ENCODE results near the gene NYAP1. TPM values are rescaled to one million over a fixed set of nuclear protein-coding genes. Genes with fewer than 3 reads are reported as not detected.
"Not testable (repeated sequence)": the region's sequence is repeated elsewhere in the genome, so short reads cannot be mapped to it uniquely, and the experiment has no call there.

Gene NYAP1
- total RNA-seq, 1 donor from 2014 or later = not detected

DNA sequence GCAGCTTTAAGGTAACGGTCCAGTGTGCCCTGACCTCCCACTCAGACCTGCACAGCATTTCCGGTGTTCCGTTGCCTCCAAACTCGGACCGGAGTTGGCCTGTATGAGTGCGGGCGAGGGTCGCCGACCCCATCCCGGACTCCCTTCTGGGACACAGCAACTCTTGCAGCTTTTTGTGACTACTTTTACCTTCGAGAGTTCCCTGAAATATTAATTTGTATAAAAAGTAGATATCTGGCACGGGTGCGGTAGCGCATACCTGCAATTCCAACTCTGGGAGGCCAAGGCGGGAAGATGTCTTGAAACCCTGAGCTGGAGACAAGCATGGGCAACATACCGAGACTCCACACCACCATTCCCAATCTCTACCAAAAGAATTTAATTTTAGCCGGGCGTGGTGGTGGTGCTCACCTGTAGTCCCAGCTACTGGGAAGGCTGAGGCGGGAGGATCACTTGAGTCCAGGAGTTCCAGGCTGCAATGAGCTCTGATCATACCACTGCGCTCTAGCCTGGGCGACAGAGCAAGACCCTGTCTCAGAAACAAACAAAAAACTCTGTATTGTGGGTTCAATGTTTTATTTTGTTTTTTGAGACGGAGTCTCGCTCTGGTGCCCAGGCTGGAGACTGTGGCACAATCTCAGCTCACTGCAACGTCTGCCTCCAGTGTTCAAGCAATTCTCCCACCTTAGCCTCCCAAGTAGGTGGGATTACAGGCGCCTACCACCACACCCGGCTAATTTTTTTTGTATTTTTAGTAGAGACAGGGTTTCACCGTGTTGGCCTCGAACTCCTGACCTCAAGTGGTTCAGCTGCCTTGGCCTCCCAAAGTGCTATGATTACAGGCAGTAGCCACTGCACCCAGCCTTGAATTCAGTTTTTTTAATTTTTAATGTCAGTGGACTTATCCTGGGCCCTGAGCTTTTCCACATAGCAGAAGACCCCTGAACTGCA, 46.3 kb upstream of the NYAP1 start:
- Mint-ChIP-seq H3K4me3 (peak overlapping the region; percentile 91), H3K9me3 (no peaks in the 10 kb centered on the region), H3K27me3 (no peaks in the 10 kb centered on the region), H3K36me3 (ENCODE audit: low read depth) (peaks cover 32% of the 10 kb centered on the region), H3K27ac (no peak overlapping the region), H3K4me1 (peaks cover 37% of the 10 kb centered on the region)
- no peak for TF ChIP-seq CTCF (IDR thresholded peaks at IDR 0.05)
- CTCF ChIA-PET = interaction anchor here (1.0 kb wide), 1 partner anchor 9 kb away, joined by 5 read pairs; the partner anchor contains the start of gene ZCWPW1
- POLR2A ChIA-PET = interaction anchor here (0.5 to 3.8 kb wide), 28 partner anchors 8 to 355 kb away, joined by 3 to 48 read pairs (median 4); partner anchors contain the start of genes AGFG2, FBXO24, LRCH4 and MBLAC1
- intact Hi-C loops (cut with micrococcal nuclease) = loop anchor here (2.0 to 10.0 kb wide), 2 partner anchors 41 to 817 kb away; partner anchors contain the start of gene TSC22D4
- DNase-seq = no peak
- ATAC-seq (ENCODE audit: low read depth) = no peak

- H3K9me3 Mint-ChIP-seq = no peaks in the 10 kb centered on the region
- H3K27ac Mint-ChIP-seq = no peak overlapping the region
- CTCF ChIA-PET = no interaction called here
- TF ChIP-seq CTCF (IDR thresholded peaks at IDR 0.05) = no peak
- H3K4me1 Mint-ChIP-seq = peaks cover 30% of the 10 kb centered on the region
- no peak overlapping the region for H3K4me3 Mint-ChIP-seq
- ATAC-seq (ENCODE audit: low read depth) (no peak), DNase-seq (no peak)
- no peaks in the 10 kb centered on the region for H3K27me3 Mint-ChIP-seq
- POLR2A ChIA-PET = interaction anchor here (0.5 to 3.8 kb wide), 7 partner anchors 9 to 437 kb away, joined by 3 to 48 read pairs (median 4); partner anchors contain the start of genes MEPCE, MOSPD3, SRRT and ZCWPW1
- intact Hi-C loops (cut with micrococcal nuclease) = loop anchor here (10.0 kb wide), 1 partner anchor 817 kb away; no protein-coding TSS in a partner anchor
- H3K36me3 Mint-ChIP-seq (ENCODE audit: low read depth) = peaks cover 25% of the 10 kb centered on the region
These were observed 45.6 kb upstream of the NYAP1 start for GRCh38 chr7:100438172-100438571.

GRCh38 chr7:100438731-100439130, 45.0 kb upstream of the NYAP1 start:
- POLR2A ChIA-PET = interaction anchor here (0.6 to 3.8 kb wide), 6 partner anchors 10 to 436 kb away, joined by 3 to 48 read pairs (median 6); partner anchors contain the start of genes MEPCE, MOSPD3, SRRT and ZCWPW1
- not testable (repeated sequence) for H3K4me3 Mint-ChIP-seq
- intact Hi-C loops (cut with micrococcal nuclease) = loop anchor here (10.0 kb wide), 1 partner anchor 816 kb away; no protein-coding TSS in a partner anchor

DNA sequence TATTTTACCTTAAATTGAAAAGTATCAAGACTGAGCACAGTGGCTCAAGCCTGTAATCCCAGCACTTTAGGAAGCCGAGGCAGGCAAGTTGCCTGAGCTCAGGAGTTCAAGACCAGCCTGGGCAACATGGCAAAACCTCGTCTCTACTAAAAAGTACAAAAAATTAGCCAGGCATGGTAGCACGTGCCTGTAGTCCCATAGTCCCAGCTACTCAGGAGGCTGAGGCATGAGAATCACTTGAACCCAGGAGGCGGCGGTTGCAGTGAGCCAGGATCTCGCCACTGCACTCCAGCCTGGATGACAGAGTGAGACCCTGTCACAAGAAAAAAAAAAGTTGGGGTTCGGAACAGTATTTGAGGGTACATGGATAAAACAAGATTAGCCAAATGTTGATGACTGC, 44.5 kb upstream of the NYAP1 start:
- H3K36me3 Mint-ChIP-seq (ENCODE audit: low read depth) = peaks cover 14% of the 10 kb centered on the region
- DNase-seq; H3K9me3 Mint-ChIP-seq; H3K4me3 Mint-ChIP-seq; H3K27me3 Mint-ChIP-seq; CTCF ChIA-PET; ATAC-seq (ENCODE audit: low read depth); H3K27ac Mint-ChIP-seq: not testable (repeated sequence)
- intact Hi-C loops (cut with micrococcal nuclease) = loop anchor here (10.0 kb wide), 1 partner anchor 816 kb away; no protein-coding TSS in a partner anchor
- POLR2A ChIA-PET = interaction anchor here (3.8 kb wide), 1 partner anchor 10 kb away, joined by 48 read pairs; the partner anchor contains the start of genes MEPCE and ZCWPW1
- peaks cover 19% of the 10 kb centered on the region for H3K4me1 Mint-ChIP-seq

More at GRCh38 chr7:100438731-100439130, 45.0 kb upstream of the NYAP1 start:
- H3K9me3 Mint-ChIP-seq; CTCF ChIA-PET; ATAC-seq (ENCODE audit: low read depth); H3K27me3 Mint-ChIP-seq; H3K27ac Mint-ChIP-seq; DNase-seq: not testable (repeated sequence)
- Mint-ChIP-seq H3K4me1 (peaks cover 24% of the 10 kb centered on the region), H3K36me3 (ENCODE audit: low read depth) (peaks cover 19% of the 10 kb centered on the region)

DNA sequence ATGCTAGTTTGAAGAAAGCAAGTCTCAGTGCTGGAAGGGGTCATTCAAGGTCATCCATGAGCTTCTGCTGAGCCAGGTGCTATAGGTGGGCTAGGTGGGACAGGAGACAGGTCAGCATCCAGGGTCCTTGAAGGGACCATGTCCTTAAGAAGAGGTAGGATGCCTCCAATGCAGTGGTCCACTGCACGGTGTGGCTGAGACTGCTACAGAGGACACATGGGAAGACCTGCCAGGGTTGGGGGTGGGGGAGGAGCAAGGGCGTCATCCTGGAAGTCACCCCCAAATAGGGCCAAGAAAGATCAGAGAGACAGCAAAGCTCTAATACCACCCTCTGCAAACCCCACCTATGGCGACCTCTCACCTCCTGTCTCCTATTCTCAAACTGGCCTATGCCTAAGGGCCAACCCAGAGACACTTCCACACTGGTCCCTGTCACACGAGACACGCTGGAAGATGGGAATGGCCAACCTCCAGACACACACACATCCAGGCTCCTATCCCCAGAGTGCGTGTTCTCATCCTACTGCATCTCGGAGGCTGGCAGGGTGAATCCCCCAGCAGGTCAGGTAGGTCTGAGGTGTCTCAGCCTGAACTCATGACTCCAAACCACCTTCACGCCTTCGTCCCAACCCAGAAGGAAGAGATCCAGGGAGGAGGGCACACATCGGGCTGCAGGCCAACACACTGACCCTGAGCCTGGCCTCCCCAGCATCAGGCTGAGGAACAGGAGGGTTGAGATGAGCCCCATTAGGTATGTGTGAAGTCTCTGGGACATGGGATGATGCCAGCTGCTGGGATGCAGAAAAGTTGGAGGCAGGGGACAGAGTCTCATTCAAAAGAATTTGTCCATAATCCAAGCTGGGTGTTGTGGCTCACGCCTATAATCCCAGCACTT, 41.8 kb upstream of the NYAP1 start:
- TF ChIP-seq CTCF (IDR thresholded peaks at IDR 0.05) = no peak
- Mint-ChIP-seq H3K27ac (no peak overlapping the region), H3K4me1 (peaks cover 20% of the 10 kb centered on the region), H3K4me3 (no peak overlapping the region), H3K36me3 (ENCODE audit: low read depth) (no peaks in the 10 kb centered on the region), H3K27me3 (no peaks in the 10 kb centered on the region), H3K9me3 (no peaks in the 10 kb centered on the region)
- intact Hi-C loops (cut with micrococcal nuclease) = no loop called here
- DNase-seq (no peak), ATAC-seq (ENCODE audit: low read depth) (no peak)
- ChIA-PET POLR2A (interaction anchor here (0.8 to 1.3 kb wide), 2 partner anchors 12 to 13 kb away, joined by 3 read pairs; partner anchors contain the start of gene MEPCE), CTCF (interaction anchor here (0.7 kb wide), 1 partner anchor 80 kb away, joined by 3 read pairs; no protein-coding TSS in a partner anchor)

Measured in activated B cell treated with CpG ODN at 0.5 μM for 24 hours (primary cell).